Gastrocnemius medialis (tissue), 4 donors: Measurements from ENCODE around the gene FBXW4. TPM values are rescaled to one million over a fixed set of nuclear protein-coding genes. Genes with fewer than 3 reads are reported as not detected.

ENCODE experiments used
- ATAC-seq, 2 donors: fragments of 150-250 bp; one replicate each; pipeline ENCODE4 v1.9.1; 2016
- DNase-seq, 2 donors: peaks; one replicate each; pipeline ENCODE4 v3.0.0-alpha.2; 2019
- H3K27ac ChIP-seq, 4 donors: fragments of 200-600 bp; sonication (generic); 1 replicate in 1 of 4; 2 replicates in 3 of 4; pipeline ENCODE4 v1.5.1; 2016 to 2018; ENCODE audit warnings: mild to moderate bottlenecking in 2 of 4, moderate library complexity in 1 of 4
- H3K27me3 ChIP-seq, 3 donors: fragments of 200-600 bp; sonication (generic) in 2 of 3; 1 replicate in 1 of 3; 2 replicates in 2 of 3; pipeline versions ENCODE4 v1.5.1 to v1.6.0; 2016 to 2019; ENCODE audit warnings: mild to moderate bottlenecking in 1 of 3, moderate library complexity in 1 of 3
- H3K36me3 ChIP-seq, 2 donors: fragments of 200-600 bp; sonication (generic) in 1 of 2; one replicate each; pipeline ENCODE4 v1.5.1; 2017 to 2018
- H3K4me1 ChIP-seq, 2 donors: fragments of 200-600 bp; sonication (generic) in 1 of 2; one replicate each; pipeline ENCODE4 v1.5.1; 2016 to 2017; ENCODE audit warnings: mild to moderate bottlenecking in 2 of 2
- H3K4me3 ChIP-seq, 4 donors: fragments of 200-600 bp; sonication (generic) in 3 of 4; 1 replicate in 1 of 4; 2 replicates in 3 of 4; pipeline ENCODE4 v1.5.1; 2016 to 2019; ENCODE audit warnings: mild to moderate bottlenecking in 2 of 4
- H3K9me3 ChIP-seq, 3 donors: fragments of 200-600 bp; sonication (generic) in 2 of 3; 1 replicate in 1 of 3; 2 replicates in 2 of 3; pipeline ENCODE4 v1.5.1; 2016 to 2019
- CTCF ChIP-seq, 5 experiments: fragments of 450-650 bp in 3 of 5; fragments of 200-600 bp in 2 of 5; sonication (generic) in 2 of 5; IDR thresholded peaks in 4 of 5; conservative IDR thresholded peaks in 1 of 5; 1 replicate in 4 of 5; 2 replicates in 1 of 5; pipeline ENCODE4 v1.5.1; 2016 to 2019; ENCODE audit warnings: antibody characterized with exemption in 5 of 5, mild to moderate bottlenecking in 3 of 5, moderate library complexity in 3 of 5
- POLR2A ChIP-seq, 2 donors: fragments of 450-650 bp; IDR thresholded peaks; one replicate each; pipeline ENCODE4 v1.6.1; 2017; ENCODE audit warnings: antibody characterized with exemption in 2 of 2, mild to moderate bottlenecking in 2 of 2, moderate library complexity in 2 of 2
- in situ Hi-C, 4 donors: fragments of 200-750 bp; cut with MboI; loops; one replicate each; pipeline versions ENCODE4 v1.15.0 to v1.8.0; 2017; ENCODE audit warnings: low sequenced_read_pairs in 4 of 4
- intact Hi-C: fragments of 100-400 bp; cut with DNase I; formaldehyde crosslinking; loops from one replicate; pipeline ENCODE4 v1.15.1; 2023; ENCODE audit warnings: low total_unique reads
- total RNA-seq, 4 donors: library from RNA; depleted of rRNA; stranded (reverse); fragments of >200 nt; gene quantifications; one replicate each; pipeline versions ENCODE4 v1.1.0 to v1.2.3, GENCODE V29; 2016

The FBXW4 gene
- 10 to 100 TPM; 43.1 to 72.6 (median 70.2) TPM for total RNA-seq

GRCh38 chr10:101694674-101695403 lies at the start of gene FBXW4:
TSS of gene FBXW4 (minus strand) at chr10:101695170. CDS start at chr10:101695105, 65 bp downstream.
- intact Hi-C loops: loop anchor here (10.0 kb wide), 1 partner anchor 90 kb away; no protein-coding TSS in a partner anchor
- peak; percentile 78 to 79 for ATAC-seq
- in situ Hi-C loops: no loop called here

GRCh38 chr10:101744267-101744666 lies 49.3 kb upstream of the FBXW4 start:
- DNase-seq (no peak), ATAC-seq (no peak)
- TF ChIP-seq POLR2A (IDR thresholded peaks at IDR 0.05) (no peak), CTCF (IDR thresholded peaks at IDR 0.05 in 4 of 5, conservative IDR thresholded peaks at IDR 0.05 in 1 of 5) (no peak)
- in situ Hi-C loops (no loop called here), intact Hi-C loops (no loop called here)
- H3K4me1 ChIP-seq: no peaks in the 10 kb centered on the region
- H3K36me3 ChIP-seq: no peaks in the 10 kb centered on the region
- H3K27ac ChIP-seq: no peak overlapping the region
- no peak overlapping the region for H3K4me3 ChIP-seq
- H3K27me3 ChIP-seq: no peaks in the 10 kb centered on the region
- no peaks in the 10 kb centered on the region for H3K9me3 ChIP-seq

More at GRCh38 chr10:101694674-101695403, at the start of gene FBXW4:
- no peaks in the 10 kb centered on the region for H3K27me3 ChIP-seq
- no peaks in the 10 kb centered on the region for H3K9me3 ChIP-seq
- peaks cover 22 to 41% of the 10 kb centered on the region in 2 donors for H3K4me1 ChIP-seq
- TF ChIP-seq POLR2A (IDR thresholded peaks at IDR 0.05) (peak; percentile 42 to 45), CTCF (IDR thresholded peaks at IDR 0.05 in 4 of 5, conservative IDR thresholded peaks at IDR 0.05 in 1 of 5) (no peak)
- peak within 1 kb of the TSS; percentile 87 to 96 (median 94) for H3K27ac ChIP-seq
- peak; percentile 22 to 38 for DNase-seq
- H3K36me3 ChIP-seq: no peaks in the 10 kb centered on the region
- peak within 1 kb of the TSS; percentile 71 to 97 (median 90) for H3K4me3 ChIP-seq

GRCh38 chr10:101741938-101742337 lies 47.0 kb upstream of the FBXW4 start:
- Histone ChIP-seq H3K4me1 (no peaks in the 10 kb centered on the region), H3K4me3 (no peak overlapping the region), H3K36me3 (no peaks in the 10 kb centered on the region), H3K9me3 (no peaks in the 10 kb centered on the region), H3K27ac (no peak overlapping the region), H3K27me3 (no peaks in the 10 kb centered on the region)
- ATAC-seq: no peak
- intact Hi-C loops (no loop called here), in situ Hi-C loops (no loop called here)
- no peak for TF ChIP-seq CTCF (IDR thresholded peaks at IDR 0.05 in 4 of 5, conservative IDR thresholded peaks at IDR 0.05 in 1 of 5)
- no peak for TF ChIP-seq POLR2A (IDR thresholded peaks at IDR 0.05)
- DNase-seq: no peak

GRCh38 chr10:101736666-101737065 lies 41.7 kb upstream of the FBXW4 start:
- Histone ChIP-seq H3K4me3 (no peak overlapping the region), H3K27me3 (peaks cover 0 to 5% (median 0%) of the 10 kb centered on the region in 3 donors), H3K27ac (no peak overlapping the region), H3K36me3 (no peaks in the 10 kb centered on the region), H3K4me1 (no peaks in the 10 kb centered on the region), H3K9me3 (no peaks in the 10 kb centered on the region)
- in situ Hi-C loops (no loop called here), intact Hi-C loops (no loop called here)
- ATAC-seq (no peak), DNase-seq (no peak)
- no peak for TF ChIP-seq POLR2A (IDR thresholded peaks at IDR 0.05)
- no peak for TF ChIP-seq CTCF (IDR thresholded peaks at IDR 0.05 in 4 of 5, conservative IDR thresholded peaks at IDR 0.05 in 1 of 5)
